Hepatocyte (in vitro differentiated cells): Measurements from ENCODE around the gene FAM136A. TPM values are rescaled to one million over a fixed set of nuclear protein-coding genes. Genes with fewer than 3 reads are reported as not detected.

Source experiments
- DNase-seq: peaks from one replicate; pipeline ENCODE4 v3.0.0-alpha.2; 2016; ENCODE audit warnings: low spot score
- H2AFZ ChIP-seq: fragments of 200-600 bp; sonication (generic); 2 replicates; pipeline ENCODE4 v1.6.0; 2016; ENCODE audit warnings: antibody characterized with exemption, mild to moderate bottlenecking
- H3K27ac ChIP-seq: fragments of 200-600 bp; sonication (generic); 2 replicates; pipeline ENCODE4 v1.5.1; 2016; ENCODE audit warnings: mild to moderate bottlenecking
- H3K27me3 ChIP-seq: fragments of 200-600 bp; sonication (generic); 2 replicates; pipeline ENCODE4 v1.6.1; 2016
- H3K36me3 ChIP-seq: fragments of 200-600 bp; sonication (generic); replicated peaks from 2 replicates; pipeline ENCODE4 v1.5.1; 2016; ENCODE audit warnings: low read depth; ENCODE audit not compliant: insufficient read depth
- H3K4me1 ChIP-seq: fragments of 200-600 bp; sonication (generic); 2 replicates; pipeline ENCODE4 v1.5.1; 2016; ENCODE audit warnings: mild to moderate bottlenecking, moderate library complexity; ENCODE audit not compliant: insufficient read depth
- H3K4me2 ChIP-seq: fragments of 200-600 bp; sonication (generic); 2 replicates; pipeline ENCODE4 v1.6.0; 2016
- H3K4me3 ChIP-seq: fragments of 200-600 bp; sonication (generic); 2 replicates; pipeline ENCODE4 v1.5.1; 2016; ENCODE audit warnings: mild to moderate bottlenecking
- H3K79me2 ChIP-seq: fragments of 200-600 bp; sonication (generic); 2 replicates; pipeline ENCODE4 v1.6.0; 2017; ENCODE audit warnings: mild to moderate bottlenecking
- H3K9me2 ChIP-seq: fragments of 200-600 bp; sonication (generic); replicated peaks from 2 replicates; pipeline ENCODE4 v1.6.0; 2017; ENCODE audit warnings: mild to moderate bottlenecking; ENCODE audit not compliant: insufficient read depth
- H3K9me3 ChIP-seq: fragments of 200-600 bp; sonication (generic); 2 replicates; pipeline ENCODE4 v1.5.1; 2016; ENCODE audit warnings: low read depth, mild to moderate bottlenecking
- H4K20me1 ChIP-seq: fragments of 200-600 bp; sonication (generic); 2 replicates; pipeline ENCODE4 v1.6.0; 2016; ENCODE audit warnings: mild to moderate bottlenecking; ENCODE audit not compliant: insufficient read depth, poor library complexity, severe bottlenecking
- EZH2 ChIP-seq: fragments of 200-600 bp; sonication (generic); IDR thresholded peaks from 2 replicates; pipeline ENCODE4 v1.6.1; 2016; ENCODE audit warnings: antibody characterized with exemption, mild to moderate bottlenecking, borderline replicate concordance
- EZH2phosphoT487 ChIP-seq: fragments of 200-600 bp; sonication (generic); IDR thresholded peaks from one replicate; pipeline ENCODE4 v1.6.1; 2018; ENCODE audit warnings: antibody characterized with exemption, mild to moderate bottlenecking, low read depth, moderate library complexity; ENCODE audit not compliant: unreplicated experiment, severe bottlenecking
- WGBS: methylation state at CpG from one replicate; pipeline ENCODE4 v1.1.6; 2016; ENCODE audit warnings: low lambda C conversion rate; ENCODE audit errors: missing lambda C conversion rate; 5-methylcytosine and 5-hydroxymethylcytosine counted together
- polyA plus RNA-seq: library from polyadenylated mRNA; unstranded; fragments of >200 nt; fragmentation: Nextera tagmentation; extraction: Ambion mirVana; gene quantifications from 2 replicates; pipeline ENCODE4 v1.2.1, GENCODE V29; 2016
- total RNA-seq: library from RNA; depleted of rRNA; stranded (reverse); fragments of >200 nt; gene quantifications from 2 replicates; pipeline ENCODE4 v1.2.3, GENCODE V29; 2014
- TF ChIP-seq, protein P1 (sequence below): fragments of 200-600 bp; sonication (generic); IDR thresholded peaks from 2 replicates; pipeline ENCODE4 v1.5.1; 2016; ENCODE audit warnings: antibody characterized with exemption, mild to moderate bottlenecking; ENCODE audit not compliant: poor library complexity

The FAM136A gene
- total and polyA plus RNA-seq, 2 experiments from 2014 or later, result 56.1 to 63.6 TPM

DNA sequence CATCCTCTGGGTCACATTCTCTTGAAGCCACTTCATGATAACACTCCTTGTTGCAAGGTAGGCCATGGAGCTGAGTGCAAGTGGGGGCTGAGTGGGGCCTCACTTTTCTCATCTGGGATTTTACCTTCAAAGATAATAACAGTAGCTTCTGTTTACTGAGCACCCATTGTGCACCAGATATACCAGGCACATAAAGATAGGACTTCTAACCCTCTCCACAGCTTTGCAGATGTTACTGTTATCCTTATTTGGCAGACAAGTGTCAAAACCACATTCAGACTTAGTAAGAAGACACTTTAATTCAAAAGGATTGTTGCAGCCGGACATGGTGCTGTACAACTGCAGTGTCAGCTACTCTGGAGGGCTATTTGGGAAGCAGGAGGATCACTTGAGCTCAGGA, 12.8 kb upstream of the FAM136A start:
- WGBS, result 79% methylated on average over 1 of the region's 1 CpG
- H3K36me3 ChIP-seq, result no peaks in the 10 kb centered on the region
- H3K27me3 ChIP-seq, result no peaks in the 10 kb centered on the region
- H4K20me1 ChIP-seq, result no peaks in the 10 kb centered on the region
- no peak overlapping the region for H3K27ac ChIP-seq
- DNase-seq, result no peak
- no peak overlapping the region for H3K4me3 ChIP-seq
- H2AFZ ChIP-seq, result no peak overlapping the region
- H3K79me2 ChIP-seq, result no peaks in the 10 kb centered on the region
- H3K4me2 ChIP-seq, result no peak overlapping the region
- TF ChIP-seq EZH2, result no peak
- TF ChIP-seq EZH2phosphoT487, result no peak
- TF ChIP-seq, protein P1, sequence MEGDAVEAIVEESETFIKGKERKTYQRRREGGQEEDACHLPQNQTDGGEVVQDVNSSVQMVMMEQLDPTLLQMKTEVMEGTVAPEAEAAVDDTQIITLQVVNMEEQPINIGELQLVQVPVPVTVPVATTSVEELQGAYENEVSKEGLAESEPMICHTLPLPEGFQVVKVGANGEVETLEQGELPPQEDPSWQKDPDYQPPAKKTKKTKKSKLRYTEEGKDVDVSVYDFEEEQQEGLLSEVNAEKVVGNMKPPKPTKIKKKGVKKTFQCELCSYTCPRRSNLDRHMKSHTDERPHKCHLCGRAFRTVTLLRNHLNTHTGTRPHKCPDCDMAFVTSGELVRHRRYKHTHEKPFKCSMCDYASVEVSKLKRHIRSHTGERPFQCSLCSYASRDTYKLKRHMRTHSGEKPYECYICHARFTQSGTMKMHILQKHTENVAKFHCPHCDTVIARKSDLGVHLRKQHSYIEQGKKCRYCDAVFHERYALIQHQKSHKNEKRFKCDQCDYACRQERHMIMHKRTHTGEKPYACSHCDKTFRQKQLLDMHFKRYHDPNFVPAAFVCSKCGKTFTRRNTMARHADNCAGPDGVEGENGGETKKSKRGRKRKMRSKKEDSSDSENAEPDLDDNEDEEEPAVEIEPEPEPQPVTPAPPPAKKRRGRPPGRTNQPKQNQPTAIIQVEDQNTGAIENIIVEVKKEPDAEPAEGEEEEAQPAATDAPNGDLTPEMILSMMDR, result no peak
- H3K9me2 ChIP-seq, result no peaks in the 10 kb centered on the region
- no peaks in the 10 kb centered on the region for H3K9me3 ChIP-seq
- no peaks in the 10 kb centered on the region for H3K4me1 ChIP-seq

DNA sequence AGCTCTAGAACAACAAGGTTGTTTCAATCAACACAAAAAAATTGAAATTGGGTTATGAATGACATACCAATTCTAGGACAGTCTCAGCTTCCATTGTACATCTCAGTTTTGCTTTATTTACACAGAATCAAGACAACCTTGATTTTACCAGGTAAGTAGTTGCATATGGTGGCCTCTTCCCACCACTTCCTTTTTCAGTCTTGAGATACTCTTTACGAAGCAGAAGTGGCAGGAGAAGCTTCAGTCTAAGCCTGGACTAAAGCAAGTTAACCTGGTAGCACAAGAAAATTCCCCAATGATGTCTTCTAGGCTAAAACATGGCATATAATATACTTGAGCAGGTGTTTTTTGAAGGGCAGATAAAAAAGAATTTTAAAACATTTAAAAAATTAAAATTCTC, 10.7 kb upstream of the FAM136A start:
- Histone ChIP-seq H3K4me1 (no peaks in the 10 kb centered on the region), H3K27ac (no peak overlapping the region), H3K27me3 (no peaks in the 10 kb centered on the region), H3K9me2 (no peaks in the 10 kb centered on the region), H3K4me3 (no peak overlapping the region), H2AFZ (no peak overlapping the region), H3K4me2 (no peak overlapping the region), H3K9me3 (no peaks in the 10 kb centered on the region), H3K79me2 (no peaks in the 10 kb centered on the region), H4K20me1 (no peaks in the 10 kb centered on the region), H3K36me3 (no peaks in the 10 kb centered on the region)
- 80% methylated on average over 1 of the region's 1 CpG for WGBS
- no peak for DNase-seq
- TF ChIP-seq EZH2phosphoT487 (no peak), EZH2 (no peak)
- TF ChIP-seq, protein P1, result no peak

DNA sequence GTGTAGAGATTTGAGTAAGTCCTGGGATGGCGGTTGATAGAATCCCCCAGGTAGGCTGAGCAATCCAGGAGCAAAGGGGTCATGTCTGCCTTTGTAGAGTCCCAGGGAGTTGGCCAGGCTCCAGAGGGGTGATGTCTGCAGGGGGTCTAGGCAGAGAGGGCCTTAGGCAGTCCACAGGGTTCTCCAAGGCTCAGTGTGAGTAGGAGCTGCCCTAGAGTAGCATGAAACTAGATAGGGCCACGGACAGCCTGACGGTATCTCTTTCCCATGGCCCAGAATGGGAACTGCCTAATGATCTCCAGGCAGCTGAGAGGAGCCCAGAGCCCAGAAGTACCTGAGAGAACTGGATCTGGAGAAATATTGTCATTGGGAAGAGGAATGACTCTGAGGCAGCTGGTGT, 9.0 kb upstream of the FAM136A start:
- WGBS, result 75% methylated on average over 3 of the region's 3 CpGs
- H3K4me3 ChIP-seq, result no peak overlapping the region
- no peaks in the 10 kb centered on the region for H3K9me2 ChIP-seq
- no peaks in the 10 kb centered on the region for H3K36me3 ChIP-seq
- no peaks in the 10 kb centered on the region for H4K20me1 ChIP-seq
- no peaks in the 10 kb centered on the region for H3K79me2 ChIP-seq
- DNase-seq, result no peak
- H3K4me1 ChIP-seq, result no peaks in the 10 kb centered on the region
- no peak overlapping the region for H3K4me2 ChIP-seq
- no peak for TF ChIP-seq EZH2phosphoT487
- TF ChIP-seq EZH2, result no peak
- TF ChIP-seq, protein P1, result no peak
- H3K27me3 ChIP-seq, result no peaks in the 10 kb centered on the region
- H3K27ac ChIP-seq, result no peak overlapping the region
- no peaks in the 10 kb centered on the region for H3K9me3 ChIP-seq
- no peak overlapping the region for H2AFZ ChIP-seq

DNA sequence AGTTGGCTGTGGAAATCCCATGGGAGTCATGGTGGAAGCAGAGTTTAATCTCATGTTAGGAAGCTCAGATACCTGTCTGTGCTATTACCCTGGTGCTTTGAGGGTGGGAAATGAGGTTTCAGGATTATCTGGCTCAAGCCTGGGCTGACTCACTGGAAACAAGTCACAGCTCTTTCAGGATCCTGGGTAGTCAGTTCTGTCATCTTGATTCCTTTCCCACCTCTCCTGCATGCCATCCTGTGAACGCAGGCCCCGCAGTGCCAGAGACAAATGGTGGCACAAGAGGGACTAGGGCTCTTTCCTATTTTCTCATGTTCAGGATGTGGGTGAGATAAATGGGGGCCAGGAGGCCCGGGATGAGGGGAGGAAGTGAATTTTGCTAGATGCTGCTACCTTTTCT, 3.7 kb upstream of the FAM136A start:
- Histone ChIP-seq H3K27me3 (no peaks in the 10 kb centered on the region), H3K27ac (no peak overlapping the region), H3K4me2 (no peak overlapping the region), H3K9me3 (no peaks in the 10 kb centered on the region), H3K4me3 (no peak overlapping the region), H3K9me2 (no peaks in the 10 kb centered on the region), H4K20me1 (no peaks in the 10 kb centered on the region), H3K79me2 (peaks cover 6% of the 10 kb centered on the region), H3K36me3 (no peaks in the 10 kb centered on the region), H3K4me1 (peaks cover 5% of the 10 kb centered on the region), H2AFZ (no peak overlapping the region)
- TF ChIP-seq EZH2 (no peak), EZH2phosphoT487 (no peak)
- TF ChIP-seq, protein P1, result no peak
- DNase-seq, result no peak
- WGBS, result 87% methylated on average over 3 of the region's 3 CpGs
